ENCODE results near the gene ZNF311. TPM values are rescaled to one million over a fixed set of nuclear protein-coding genes. Genes with fewer than 3 reads are reported as not detected.

Gene ZNF311
- total and polyA plus RNA-seq, 9 of the 15 experiments (the other 6 are each of a cell fraction or from before 2014, with no cell fraction given), result 5.1 to 10.0 (median 7.5) TPM

- TF ChIP-seq CTCF (IDR thresholded peaks at IDR 0.05 in 2 of 3, conservative IDR thresholded peaks at IDR 0.05 in 1 of 3; ENCODE audit: insufficient read depth in 2 of 3, low read depth in 1 of 3, low read length in 3 of 3), result no peak
- TF ChIP-seq ZBTB12 (CRISPR knock-in tag; IDR thresholded peaks at IDR 0.05), result no peak
- TF ChIP-seq REST (IDR thresholded peaks at IDR 0.05; ENCODE audit: borderline replicate concordance), result no peak
- no peak for TF ChIP-seq REST (CRISPR knock-in tag; IDR thresholded peaks at IDR 0.05; ENCODE audit: low read depth)
- no peak for TF ChIP-seq RBM14 (IDR thresholded peaks at IDR 0.05; ENCODE audit: borderline replicate concordance, insufficient read depth, low read depth, low read length)
- TF ChIP-seq HMGXB4 (CRISPR knock-in tag; IDR thresholded peaks at IDR 0.05), result no peak; the same call in 1 of the 2 replicates
- TF ChIP-seq GATAD2A (IDR thresholded peaks at IDR 0.05), result peak; percentile 25; the same call in 1 of the 2 replicates
- no peak; the same call in 1 of the 2 replicates for TF ChIP-seq GABPB1 (CRISPR knock-in tag; IDR thresholded peaks at IDR 0.05)
Observed at GRCh38 chr6:28953039-28953584, 52.0 kb downstream of the ZNF311 start (continued).
